Activated naive CD4-positive, alpha-beta T cell treated with anti-CD3 and anti-CD28 coated beads, Interleukin-2, amount 50 U/mL, for 24 hours (primary cell): ENCODE measurements around the gene MARK3.

Source experiments
- H3K27ac Mint-ChIP-seq: one replicate; pipeline ENCODE4 v1.8.0; 2021; ENCODE audit warnings: mild to moderate bottlenecking, mixed read lengths
- H3K27me3 Mint-ChIP-seq: one replicate; pipeline ENCODE4 v1.8.0; 2021; ENCODE audit warnings: mixed read lengths
- H3K36me3 Mint-ChIP-seq: one replicate; pipeline ENCODE4 v1.8.0; 2021; ENCODE audit warnings: mixed read lengths
- H3K4me1 Mint-ChIP-seq: one replicate; pipeline ENCODE4 v1.8.0; 2021; ENCODE audit warnings: mixed read lengths
- H3K4me3 Mint-ChIP-seq: one replicate; pipeline ENCODE4 v1.8.0; 2021; ENCODE audit warnings: mild to moderate bottlenecking, mixed read lengths
- H3K9me3 Mint-ChIP-seq: one replicate; pipeline ENCODE4 v1.8.0; 2021; ENCODE audit warnings: mixed read lengths

MARK3 gene

GRCh38 chr14:103516426-103517173, 131.4 kb downstream of the MARK3 start:
- no peaks in the 10 kb centered on the region for H3K9me3 Mint-ChIP-seq
- H3K27ac Mint-ChIP-seq: no peak overlapping the region
- H3K27me3 Mint-ChIP-seq: peaks cover 2% of the 10 kb centered on the region
- H3K36me3 Mint-ChIP-seq: no peaks in the 10 kb centered on the region
- peaks cover 14% of the 10 kb centered on the region for H3K4me1 Mint-ChIP-seq
- no peak overlapping the region for H3K4me3 Mint-ChIP-seq

DNA sequence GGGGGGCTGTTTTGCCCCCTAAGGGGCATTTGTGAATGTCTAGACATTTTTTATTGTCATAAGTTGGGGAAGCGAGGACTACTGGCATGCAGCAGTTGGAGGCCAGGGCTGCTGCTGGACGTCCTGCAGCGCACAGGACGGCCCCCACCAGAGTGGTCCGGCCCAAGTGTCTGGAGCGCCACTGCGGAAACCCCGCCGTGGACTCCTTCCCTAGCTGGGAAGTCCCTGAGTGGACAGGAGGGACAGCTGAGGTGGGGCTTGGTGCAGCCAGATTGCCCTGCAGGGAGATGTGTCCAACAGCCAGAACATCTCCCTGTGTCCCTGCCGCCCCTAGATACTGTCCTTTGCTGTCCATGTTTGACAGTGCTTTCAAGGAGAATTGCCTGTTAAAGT, 132.0 kb downstream of the MARK3 start:
- Mint-ChIP-seq H3K27me3 (peaks cover 2% of the 10 kb centered on the region), H3K27ac (no peak overlapping the region), H3K9me3 (no peaks in the 10 kb centered on the region), H3K4me1 (peaks cover 14% of the 10 kb centered on the region), H3K36me3 (no peaks in the 10 kb centered on the region), H3K4me3 (no peak overlapping the region)

DNA sequence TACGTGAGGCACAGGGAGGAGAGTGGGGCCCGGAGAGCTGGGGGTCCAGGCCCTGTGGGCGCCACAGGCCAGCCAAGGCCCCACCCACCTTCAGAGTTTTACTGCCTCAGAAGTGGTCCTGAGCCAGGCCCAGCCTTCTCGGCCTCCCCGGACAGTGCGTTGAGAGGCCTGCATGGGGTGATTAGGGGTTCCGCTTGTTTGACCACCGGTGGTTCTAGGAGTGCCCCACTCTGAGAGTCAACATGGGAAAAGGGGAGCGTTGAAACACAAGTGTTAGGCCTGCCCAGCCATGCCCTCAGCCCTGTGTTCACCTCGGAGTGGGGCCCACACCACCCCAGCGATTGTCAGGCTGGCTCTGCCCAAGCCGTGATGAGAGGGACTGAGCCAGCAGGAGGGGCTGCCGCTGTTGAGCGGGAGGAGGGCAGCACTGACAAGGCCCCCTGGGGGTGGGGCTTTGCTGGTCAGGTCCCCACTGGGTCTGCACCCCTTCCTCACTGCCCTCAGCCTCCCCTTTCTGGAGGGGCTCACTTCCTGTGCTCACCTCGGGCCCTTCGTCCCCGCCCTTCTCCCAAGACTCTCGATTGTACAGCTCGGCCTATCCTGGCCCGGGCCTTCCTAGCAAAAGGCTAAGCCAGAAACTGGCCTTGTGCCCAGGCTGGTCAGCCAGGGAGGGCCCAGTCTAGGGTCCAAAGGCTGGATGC, 132.7 kb downstream of the MARK3 start:
- Mint-ChIP-seq H3K9me3 (no peaks in the 10 kb centered on the region), H3K4me1 (peaks cover 14% of the 10 kb centered on the region), H3K27me3 (peaks cover 2% of the 10 kb centered on the region), H3K27ac (peak overlapping the region; percentile 41), H3K36me3 (no peaks in the 10 kb centered on the region), H3K4me3 (no peak overlapping the region)

GRCh38 chr14:103518422-103519042, 133.3 kb downstream of the MARK3 start:
- Mint-ChIP-seq H3K36me3 (no peaks in the 10 kb centered on the region), H3K9me3 (no peaks in the 10 kb centered on the region), H3K27me3 (peaks cover 3% of the 10 kb centered on the region), H3K4me1 (peaks cover 14% of the 10 kb centered on the region), H3K4me3 (no peak overlapping the region), H3K27ac (peak overlapping the region; percentile 35)

GRCh38 chr14:103519043-103519836, 134.0 kb downstream of the MARK3 start:
- Mint-ChIP-seq H3K27me3 (peaks cover 6% of the 10 kb centered on the region), H3K4me3 (peak overlapping the region; percentile 64), H3K36me3 (no peaks in the 10 kb centered on the region), H3K27ac (peak overlapping the region; percentile 46), H3K4me1 (peaks cover 14% of the 10 kb centered on the region), H3K9me3 (no peaks in the 10 kb centered on the region)

DNA sequence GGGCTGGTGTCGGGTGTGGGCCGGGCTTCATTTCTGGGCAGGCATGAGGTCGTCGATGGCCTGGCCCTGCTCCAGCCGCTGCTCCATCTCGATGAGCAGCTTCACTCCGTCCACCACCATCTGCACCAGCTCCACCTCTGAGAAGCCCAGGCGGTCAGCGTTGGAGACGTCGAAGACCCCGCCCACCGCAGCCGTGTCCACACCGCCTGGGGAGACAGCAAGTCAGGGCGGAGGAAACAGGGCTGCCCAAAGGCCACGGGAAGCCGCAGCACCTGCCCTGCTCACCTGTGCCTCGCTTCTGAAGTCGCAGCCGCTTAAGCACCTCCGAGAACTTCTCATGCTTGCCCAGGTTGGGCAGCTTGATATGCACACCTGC, 134.6 kb downstream of the MARK3 start:
- Mint-ChIP-seq H3K27ac (no peak overlapping the region), H3K4me3 (peak overlapping the region; percentile 68), H3K27me3 (peaks cover 6% of the 10 kb centered on the region), H3K4me1 (peaks cover 14% of the 10 kb centered on the region), H3K36me3 (no peaks in the 10 kb centered on the region), H3K9me3 (no peaks in the 10 kb centered on the region)

- H3K4me1 Mint-ChIP-seq: peaks cover 14% of the 10 kb centered on the region
- H3K36me3 Mint-ChIP-seq: no peaks in the 10 kb centered on the region
- H3K4me3 Mint-ChIP-seq: peak overlapping the region; percentile 68
- peaks cover 6% of the 10 kb centered on the region for H3K27me3 Mint-ChIP-seq
- no peaks in the 10 kb centered on the region for H3K9me3 Mint-ChIP-seq
- H3K27ac Mint-ChIP-seq: no peak overlapping the region
Observed at GRCh38 chr14:103520269-103520656, 135.0 kb downstream of the MARK3 start.

DNA sequence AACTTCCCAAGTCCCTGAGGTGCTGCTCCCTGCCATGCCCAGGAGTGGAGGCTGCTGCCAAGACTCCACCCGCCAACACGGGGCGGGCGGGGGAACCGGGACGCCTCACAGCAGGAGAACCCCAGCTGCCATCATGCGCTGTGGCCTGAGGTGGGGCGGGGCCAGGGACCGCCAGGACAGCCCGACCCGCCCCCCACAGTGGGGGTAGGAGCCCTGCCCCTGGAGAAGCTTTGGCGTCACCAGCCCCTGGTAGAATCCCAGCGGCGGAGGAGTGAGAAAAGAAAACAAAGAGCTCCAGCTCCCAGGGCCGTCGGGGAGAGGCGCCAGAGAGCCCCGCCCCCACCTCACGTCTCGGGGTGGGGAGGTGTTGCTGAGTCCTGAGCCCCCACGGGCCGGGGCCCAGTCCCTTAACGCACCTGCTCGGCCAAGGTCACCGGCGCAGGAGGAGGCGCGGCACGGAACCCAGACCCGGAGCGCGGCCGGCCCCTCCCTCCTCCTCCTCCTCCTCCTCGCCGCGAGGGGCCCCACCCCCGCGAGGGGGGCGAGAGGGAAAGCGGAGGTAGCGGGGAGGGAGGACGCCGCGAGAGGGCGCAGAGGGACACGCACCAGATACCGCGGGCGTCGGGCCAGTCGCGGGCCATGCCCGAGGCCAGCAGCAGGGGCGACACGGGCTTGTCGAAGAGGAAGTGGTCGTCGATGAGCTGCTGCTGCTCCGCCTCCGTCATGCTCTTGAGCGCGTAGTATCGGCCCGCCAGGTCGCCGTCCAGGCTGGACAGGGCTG, 135.6 kb downstream of the MARK3 start:
- H3K9me3 Mint-ChIP-seq: no peaks in the 10 kb centered on the region
- H3K36me3 Mint-ChIP-seq: no peaks in the 10 kb centered on the region
- peaks cover 14% of the 10 kb centered on the region for H3K4me1 Mint-ChIP-seq
- H3K27me3 Mint-ChIP-seq: peaks cover 6% of the 10 kb centered on the region
- no peak overlapping the region for H3K27ac Mint-ChIP-seq
- peak overlapping the region; percentile 7 for H3K4me3 Mint-ChIP-seq

- Mint-ChIP-seq H3K27ac (no peak overlapping the region), H3K4me1 (peaks cover 14% of the 10 kb centered on the region), H3K36me3 (no peaks in the 10 kb centered on the region), H3K4me3 (no peak overlapping the region), H3K27me3 (peaks cover 6% of the 10 kb centered on the region), H3K9me3 (no peaks in the 10 kb centered on the region)
Observed at GRCh38 chr14:103521438-103521950, 136.3 kb downstream of the MARK3 start.

DNA sequence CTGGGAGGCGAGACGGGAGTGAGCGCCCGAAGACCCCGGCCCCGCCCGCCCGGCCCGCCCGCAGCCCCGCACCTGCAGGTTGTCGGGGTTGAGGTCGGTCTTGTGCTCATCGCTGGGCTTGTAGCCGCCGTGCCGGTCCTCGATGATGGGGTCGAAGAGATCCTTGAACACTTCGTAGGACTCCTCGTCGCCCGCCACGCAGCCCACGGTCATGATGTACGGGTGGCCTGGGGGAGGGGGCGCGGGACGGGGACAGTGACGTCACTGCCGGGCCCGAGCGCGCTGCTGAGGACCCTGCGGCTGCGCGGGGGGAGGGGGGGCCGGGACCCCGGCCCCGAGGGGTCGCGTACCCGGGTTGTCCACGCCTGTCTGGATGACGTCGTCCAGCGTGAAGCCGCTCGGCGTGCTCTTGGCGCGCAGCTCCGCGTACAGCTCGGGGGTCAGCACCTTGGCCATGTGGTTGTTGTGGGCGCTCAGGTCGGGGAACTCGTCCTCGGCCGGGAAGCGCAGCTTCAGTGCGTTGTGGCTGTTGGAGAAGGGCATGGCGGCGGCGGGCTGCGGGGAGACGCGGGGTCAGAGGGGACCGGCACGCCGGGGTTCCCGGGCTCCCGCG, 136.8 kb downstream of the MARK3 start:
- peak overlapping the region; percentile 42 for H3K4me3 Mint-ChIP-seq
- peaks cover 16% of the 10 kb centered on the region for H3K4me1 Mint-ChIP-seq
- H3K27ac Mint-ChIP-seq: no peak overlapping the region
- peaks cover 6% of the 10 kb centered on the region for H3K27me3 Mint-ChIP-seq
- no peaks in the 10 kb centered on the region for H3K36me3 Mint-ChIP-seq
- H3K9me3 Mint-ChIP-seq: no peaks in the 10 kb centered on the region

- no peaks in the 10 kb centered on the region for H3K36me3 Mint-ChIP-seq
- H3K4me3 Mint-ChIP-seq: peak within 1 kb of the TSS; percentile 65
- H3K4me1 Mint-ChIP-seq: peaks cover 22% of the 10 kb centered on the region
- no peak within 1 kb of the TSS for H3K27ac Mint-ChIP-seq
- no peaks in the 10 kb centered on the region for H3K9me3 Mint-ChIP-seq
- peaks cover 6% of the 10 kb centered on the region for H3K27me3 Mint-ChIP-seq
Observed at GRCh38 chr14:103522649-103523574, 137.7 kb downstream of the MARK3 start, which contains the start of gene CKB. Gene CKB, minus strand, starts transcription at chr14:103522830. Its CDS starts 337 bp downstream, at chr14:103522493.

GRCh38 chr14:103523575-103523954, 138.3 kb downstream of the MARK3 start:
- H3K36me3 Mint-ChIP-seq: no peaks in the 10 kb centered on the region
- H3K4me1 Mint-ChIP-seq: peaks cover 26% of the 10 kb centered on the region
- H3K9me3 Mint-ChIP-seq: no peaks in the 10 kb centered on the region
- peaks cover 6% of the 10 kb centered on the region for H3K27me3 Mint-ChIP-seq
- peak overlapping the region; percentile 65 for H3K4me3 Mint-ChIP-seq
- H3K27ac Mint-ChIP-seq: no peak overlapping the region

GRCh38 chr14:103524002-103524935, 139.1 kb downstream of the MARK3 start:
- Mint-ChIP-seq H3K27ac (no peak overlapping the region), H3K27me3 (peaks cover 6% of the 10 kb centered on the region), H3K4me3 (no peak overlapping the region), H3K4me1 (peaks cover 21% of the 10 kb centered on the region), H3K9me3 (no peaks in the 10 kb centered on the region), H3K36me3 (no peaks in the 10 kb centered on the region)
